ENCODE data around the gene FBLIM1. TPM values are rescaled to one million over a fixed set of nuclear protein-coding genes. Genes with fewer than 3 reads are reported as not detected.

FBLIM1 gene
- total RNA-seq, 1 experiment from 2014 or later = 64.7 TPM

- Histone ChIP-seq H3K9ac (ENCODE audit: extremely low read depth, insufficient read length, low read length) (no peak overlapping the region), H3T11ph (ENCODE audit: low read length) (no peak overlapping the region), H4K5ac (ENCODE audit: insufficient read length, low read depth, low read length) (no peak overlapping the region), H2BK20ac (ENCODE audit: low read depth, low read length, poor library complexity, severe bottlenecking) (no peak overlapping the region), H4K91ac (ENCODE audit: insufficient read length, low read depth, low read length) (no peak overlapping the region), H3K4ac (ENCODE audit: low read depth, low read length) (no peak overlapping the region), H3K79me1 (ENCODE audit: insufficient read depth, low read depth, low read length, poor library complexity, severe bottlenecking) (no peaks in the 10 kb centered on the region), H2BK12ac (ENCODE audit: insufficient read length, low read depth, low read length) (no peak overlapping the region), H3K27me3 (ENCODE audit: insufficient read depth, low read length) (no peaks in the 10 kb centered on the region), H4K20me1 (ENCODE audit: control insufficient read depth, insufficient read depth, insufficient read length) (no peaks in the 10 kb centered on the region), H3K79me2 (ENCODE audit: insufficient read depth, low read length) (no peaks in the 10 kb centered on the region; the same call in 1 of the 2 replicates), H2BK120ac (ENCODE audit: low read depth, low read length, poor library complexity, severe bottlenecking) (no peak overlapping the region), H3K4me2 (ENCODE audit: insufficient read depth, insufficient read length, low read length) (no peak overlapping the region), H2BK15ac (ENCODE audit: low read depth, low read length) (no peak overlapping the region), H3K23me2 (ENCODE audit: insufficient read length, low read depth, low read length, poor library complexity, severe bottlenecking) (no peaks in the 10 kb centered on the region), H3K9me3 (ENCODE audit: control insufficient read depth, low read depth, low read length) (no peaks in the 10 kb centered on the region), H3K23ac (ENCODE audit: insufficient read length, low read depth, low read length) (no peak overlapping the region), H3K14ac (ENCODE audit: insufficient read depth, low read length) (no peak overlapping the region), H3K4me1 (ENCODE audit: insufficient read depth, low read length) (no peaks in the 10 kb centered on the region), H2AFZ (ENCODE audit: low read length) (no peak overlapping the region), H3K56ac (ENCODE audit: insufficient read length, low read depth, low read length) (no peak overlapping the region), H4K8ac (replicated peaks; ENCODE audit: insufficient read length, low read depth, low read length) (no peak overlapping the region), H3K18ac (ENCODE audit: insufficient read length, low read depth, low read length) (no peak overlapping the region), H2BK5ac (ENCODE audit: insufficient read length, low read length) (no peak overlapping the region), H3K27ac (ENCODE audit: insufficient read length, low read depth, low read length) (no peak overlapping the region), H2AK5ac (ENCODE audit: insufficient read length, low read length) (no peak overlapping the region)
- Mint-ChIP-seq H3K27ac (no peak overlapping the region), H3K27me3 (ENCODE audit: low read depth) (no peaks in the 10 kb centered on the region), H3K4me1 (peaks cover 6 to 7% of the 10 kb centered on the region in 2 experiments; a peak in 3 of 4 replicates), H3K4me3 (no peak overlapping the region), H3K9me3 (no peaks in the 10 kb centered on the region), H3K36me3 (ENCODE audit: insufficient read depth in 1 of 3, low read depth in 3 of 3) (peaks cover 47 to 76% (median 56%) of the 10 kb centered on the region in 3 experiments)
- WGBS (ENCODE audit: extremely low coverage, insufficient read length, low lambda C conversion rate) = no CpG with 5 or more reads among the region's 7 CpGs
- no peak for TF ChIP-seq CTCF (conservative IDR thresholded peaks at IDR 0.05)
- DNase-seq = no peak
Observed at GRCh38 chr1:15768388-15768787, 9.8 kb downstream of the FBLIM1 start.
